ENCODE measurements around the gene CGB5.
"Not testable (repeated sequence)": the region's sequence is repeated elsewhere in the genome, so short reads cannot be mapped to it uniquely, and the experiment has no call there.

GRCh38 chr19:49049834-49050233, 6.2 kb downstream of the CGB5 start:
- TF ChIP-seq POLR2A, CTCF (IDR thresholded peaks at IDR 0.05): not testable (repeated sequence)

Measured in stomach (tissue), 4 donors.